Liver (tissue), 9 donors: ENCODE data around the gene RNF141. TPM values are rescaled to one million over a fixed set of nuclear protein-coding genes. Genes with fewer than 3 reads are reported as not detected.

Experiments
- DNase-seq: peaks from one replicate; pipeline ENCODE4 v3.0.0-alpha.2; 2017; ENCODE audit warnings: low spot score
- H3K27ac ChIP-seq, 2 donors: one replicate each; pipeline ENCODE4 v1.7.0; 2013; ENCODE audit warnings: inconsistent platforms in 2 of 2, low read length in 2 of 2, control low read depth in 1 of 2, low read depth in 1 of 2, mild to moderate bottlenecking in 1 of 2
- H3K27me3 ChIP-seq, 4 donors: one replicate each; pipeline versions ENCODE4 v1.6.1 to v1.7.0; 2013; ENCODE audit warnings: low read length in 3 of 4, inconsistent platforms in 1 of 4, mild to moderate bottlenecking in 1 of 4, moderate library complexity in 1 of 4; ENCODE audit not compliant: control insufficient read depth in 4 of 4, insufficient read depth in 4 of 4
- H3K36me3 ChIP-seq, 4 donors: one replicate each; pipeline versions ENCODE4 v1.6.1 to v1.7.0; 2013; ENCODE audit warnings: low read length in 3 of 4, mild to moderate bottlenecking in 3 of 4, low read depth in 1 of 4, moderate library complexity in 1 of 4; ENCODE audit not compliant: control insufficient read depth in 4 of 4, insufficient read depth in 3 of 4
- H3K4me1 ChIP-seq, 4 donors: one replicate each; pipeline versions ENCODE4 v1.6.1 to v1.7.0; 2013; ENCODE audit warnings: low read length in 3 of 4, mild to moderate bottlenecking in 3 of 4, moderate library complexity in 1 of 4; ENCODE audit not compliant: control insufficient read depth in 4 of 4, insufficient read depth in 4 of 4
- H3K4me3 ChIP-seq, 3 donors: one replicate each; pipeline versions ENCODE4 v1.6.1 to v1.7.0; 2013; ENCODE audit warnings: low read length in 3 of 3, control low read depth in 1 of 3, low read depth in 1 of 3, mild to moderate bottlenecking in 1 of 3
- H3K9ac ChIP-seq, 2 donors: one replicate each; pipeline ENCODE4 v1.7.0; 2013; ENCODE audit warnings: low read length in 2 of 2, mild to moderate bottlenecking in 2 of 2, moderate library complexity in 2 of 2, control low read depth in 1 of 2, low read depth in 1 of 2
- H3K9me3 ChIP-seq, 4 donors: one replicate each; pipeline versions ENCODE4 v1.6.1 to v1.7.0; 2013; ENCODE audit warnings: low read length in 3 of 4; ENCODE audit not compliant: control insufficient read depth in 4 of 4
- ATF3 ChIP-seq: IDR thresholded peaks from 2 replicates; pipeline ENCODE4 v1.6.1; 2016; ENCODE audit warnings: antibody characterized with exemption
- FOXA1 ChIP-seq: IDR thresholded peaks from 2 replicates; pipeline ENCODE4 v1.6.1; 2016; ENCODE audit warnings: antibody characterized with exemption
- FOXA2 ChIP-seq: IDR thresholded peaks from 2 replicates; pipeline ENCODE4 v1.6.1; 2016; ENCODE audit warnings: antibody characterized with exemption
- GABPA ChIP-seq, 2 donors: IDR thresholded peaks in 1 of 2; conservative IDR thresholded peaks in 1 of 2; 2 replicates each; pipeline ENCODE4 v1.6.1; 2016; ENCODE audit warnings: antibody characterized with exemption in 2 of 2, mild to moderate bottlenecking in 1 of 2, moderate library complexity in 1 of 2
- HNF4G ChIP-seq: IDR thresholded peaks from 2 replicates; pipeline ENCODE4 v1.6.1; 2016; ENCODE audit warnings: antibody characterized with exemption
- JUND ChIP-seq, 2 donors: IDR thresholded peaks; 2 replicates each; pipeline ENCODE4 v1.6.1; 2016; ENCODE audit warnings: antibody characterized with exemption in 2 of 2
- RAD21 ChIP-seq, 2 donors: IDR thresholded peaks; 2 replicates each; pipeline ENCODE4 v1.6.1; 2016; ENCODE audit warnings: antibody characterized with exemption in 2 of 2, mild to moderate bottlenecking in 2 of 2
- REST ChIP-seq: IDR thresholded peaks from 2 replicates; pipeline ENCODE4 v1.6.1; 2016; ENCODE audit warnings: antibody characterized with exemption, mild to moderate bottlenecking
- RXRA ChIP-seq, 2 donors: IDR thresholded peaks; 2 replicates each; pipeline ENCODE4 v1.6.1; 2017 to 2018; ENCODE audit warnings: antibody characterized with exemption in 2 of 2, mild to moderate bottlenecking in 1 of 2
- WGBS: extraction: QIAGEN DNeasy Blood & Tissue Kit; methylation state at CpG from one replicate; pipeline ENCODE4 v1.1.7; 2013; 5-methylcytosine and 5-hydroxymethylcytosine counted together
- polyA plus RNA-seq, 2 donors: library from polyadenylated mRNA; stranded (reverse) in 1 of 2; unstranded in 1 of 2; fragments of 200-250 nt in 1 of 2; fragments of >200 nt in 1 of 2; fragmentation: Nextera tagmentation in 1 of 2; extraction: Ambion mirVana in 1 of 2; gene quantifications; one replicate each; pipeline versions ENCODE4 v1.2.1 to v1.2.3, GENCODE V29; 2013 to 2015
- total RNA-seq, 2 donors: library from RNA; depleted of rRNA; stranded (reverse); fragments of >200 nt; gene quantifications; one replicate each; pipeline ENCODE4 v1.2.3, GENCODE V29; 2014
- TF ChIP-seq, protein P1 (sequence below): fragments of 150-350 bp; IDR thresholded peaks from 2 replicates; pipeline ENCODE4 v1.5.1; 2017; ENCODE audit warnings: improper control_type of control experiment, low read depth, low read length; ENCODE audit not compliant: missing input control
- donor health status: healthy.
- donor health status: healthy.
- donor health status: healthy.
- donor health status: healthy.
- donor health status: healthy.

The RNF141 gene
- total and polyA plus RNA-seq, 4 donors = 6.9 to 14.6 (median 13.0) TPM

DNA sequence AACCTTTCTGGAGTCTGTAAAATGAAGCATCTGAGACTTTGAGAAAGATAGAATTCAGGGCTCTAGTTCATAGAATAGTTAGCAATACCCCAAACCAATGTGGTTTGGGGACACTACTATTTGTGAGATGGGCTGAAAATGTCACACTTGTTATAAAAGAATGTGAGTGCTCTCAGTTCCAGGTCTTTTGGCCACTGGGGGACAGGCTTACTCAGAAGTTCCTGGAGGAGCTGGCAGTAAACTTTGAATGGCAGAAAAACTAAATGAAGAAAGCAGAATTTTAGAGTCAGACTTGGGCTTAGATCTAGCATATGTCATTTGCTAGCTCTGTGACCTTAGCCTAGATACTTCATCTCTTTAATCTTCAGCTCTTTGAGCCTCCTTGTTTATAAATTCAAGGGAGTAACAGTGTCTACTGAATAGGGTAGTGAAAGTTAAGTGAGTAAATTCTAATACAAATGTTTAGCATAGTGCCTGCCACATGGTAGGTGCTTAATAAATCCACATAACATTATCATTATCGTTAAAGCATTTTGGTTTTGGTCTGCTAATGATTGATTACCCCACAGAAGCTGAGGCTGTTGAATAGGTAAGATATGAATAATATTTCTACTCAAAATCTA lies 23.8 kb upstream of the RNF141 start (continued):
- no peak for TF ChIP-seq REST

DNA sequence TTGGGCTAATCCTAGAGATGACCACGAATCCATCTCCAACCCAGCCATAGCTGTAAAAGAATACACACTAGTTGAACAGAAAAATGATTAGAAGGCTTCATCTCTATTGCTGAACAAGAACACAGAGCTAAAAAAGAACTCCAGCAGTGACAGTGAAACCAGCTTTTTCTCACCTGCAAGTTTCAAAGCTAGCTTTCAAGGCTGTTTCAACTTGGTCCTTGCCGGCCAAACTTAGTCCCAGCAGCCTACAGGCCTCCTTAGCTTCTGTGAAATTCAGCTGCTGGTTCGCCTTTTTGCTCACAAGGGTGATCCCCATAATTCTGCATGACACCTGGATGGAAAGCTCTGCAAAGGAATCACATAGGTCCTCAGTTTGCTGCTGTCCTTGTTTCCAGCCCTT lies 23.0 kb upstream of the RNF141 start:
- Histone ChIP-seq H3K27me3 (no peaks in the 10 kb centered on the region), H3K4me3 (no peak overlapping the region), H3K27ac (no peak overlapping the region), H3K36me3 (peaks cover 0 to 3% (median 1%) of the 10 kb centered on the region in 4 donors), H3K9ac (no peak overlapping the region), H3K9me3 (no peaks in the 10 kb centered on the region), H3K4me1 (no peaks in the 10 kb centered on the region)
- WGBS = 83% methylated on average over 3 of the region's 3 CpGs
- no peak for DNase-seq
- TF ChIP-seq RXRA (IDR thresholded peaks at IDR 0.05) = no peak
- no peak for TF ChIP-seq FOXA2
- no peak for TF ChIP-seq ATF3
- no peak for TF ChIP-seq REST
- no peak for TF ChIP-seq RAD21 (IDR thresholded peaks at IDR 0.05)
- no peak for TF ChIP-seq FOXA1
- TF ChIP-seq GABPA (IDR thresholded peaks at IDR 0.05 in 1 of 2, conservative IDR thresholded peaks at IDR 0.05 in 1 of 2) = no peak
- TF ChIP-seq, protein P1, sequence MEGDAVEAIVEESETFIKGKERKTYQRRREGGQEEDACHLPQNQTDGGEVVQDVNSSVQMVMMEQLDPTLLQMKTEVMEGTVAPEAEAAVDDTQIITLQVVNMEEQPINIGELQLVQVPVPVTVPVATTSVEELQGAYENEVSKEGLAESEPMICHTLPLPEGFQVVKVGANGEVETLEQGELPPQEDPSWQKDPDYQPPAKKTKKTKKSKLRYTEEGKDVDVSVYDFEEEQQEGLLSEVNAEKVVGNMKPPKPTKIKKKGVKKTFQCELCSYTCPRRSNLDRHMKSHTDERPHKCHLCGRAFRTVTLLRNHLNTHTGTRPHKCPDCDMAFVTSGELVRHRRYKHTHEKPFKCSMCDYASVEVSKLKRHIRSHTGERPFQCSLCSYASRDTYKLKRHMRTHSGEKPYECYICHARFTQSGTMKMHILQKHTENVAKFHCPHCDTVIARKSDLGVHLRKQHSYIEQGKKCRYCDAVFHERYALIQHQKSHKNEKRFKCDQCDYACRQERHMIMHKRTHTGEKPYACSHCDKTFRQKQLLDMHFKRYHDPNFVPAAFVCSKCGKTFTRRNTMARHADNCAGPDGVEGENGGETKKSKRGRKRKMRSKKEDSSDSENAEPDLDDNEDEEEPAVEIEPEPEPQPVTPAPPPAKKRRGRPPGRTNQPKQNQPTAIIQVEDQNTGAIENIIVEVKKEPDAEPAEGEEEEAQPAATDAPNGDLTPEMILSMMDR = no peak
- no peak for TF ChIP-seq HNF4G
- TF ChIP-seq JUND (IDR thresholded peaks at IDR 0.05) = no peak
